Astrocyte (in vitro differentiated cells and primary cell): ENCODE results near the gene PAPOLB. TPM values are rescaled to one million over a fixed set of nuclear protein-coding genes. Genes with fewer than 3 reads are reported as not detected.

Source experiments
- DNase-seq: peaks from one replicate; pipeline ENCODE4 v3.0.0-alpha.2; 2010; ENCODE audit warnings: low read depth
- FAIRE-seq: peaks from 2 replicates; lab custom pipeline; 2011; peaks lifted over from hg19 to GRCh38; lab: Jason Lieb, UNC
- H2AFZ ChIP-seq: 2 replicates; pipeline ENCODE4 v1.6.0; 2012; ENCODE audit warnings: low read depth, low read length, inconsistent platforms
- H3K27ac ChIP-seq: 2 replicates; pipeline ENCODE4 v1.5.1; 2011; ENCODE audit warnings: low read depth, low read length, inconsistent platforms
- H3K27me3 ChIP-seq: 2 replicates; pipeline ENCODE4 v1.6.0; 2011; ENCODE audit warnings: low read length, inconsistent platforms; ENCODE audit not compliant: insufficient read depth
- H3K36me3 ChIP-seq: 2 replicates; pipeline ENCODE4 v1.5.1; 2011; ENCODE audit warnings: low read length, inconsistent platforms; ENCODE audit not compliant: insufficient read depth
- H3K4me1 ChIP-seq: 2 replicates; pipeline ENCODE4 v1.5.1; 2011; ENCODE audit warnings: low read length, inconsistent platforms; ENCODE audit not compliant: insufficient read depth
- H3K4me2 ChIP-seq: 2 replicates; pipeline ENCODE4 v1.6.0; 2012; ENCODE audit warnings: low read length, inconsistent platforms
- H3K4me3 ChIP-seq: 2 replicates; pipeline ENCODE4 v1.5.1; 2011; ENCODE audit warnings: low read depth, mild to moderate bottlenecking, low read length, inconsistent platforms; ENCODE audit not compliant: insufficient read depth
- H3K79me2 ChIP-seq: 2 replicates; pipeline ENCODE4 v1.6.0; 2012; ENCODE audit warnings: mild to moderate bottlenecking, low read length, inconsistent platforms; ENCODE audit not compliant: insufficient read depth
- H3K9ac ChIP-seq: 2 replicates; pipeline ENCODE4 v1.6.0; 2012; ENCODE audit warnings: mild to moderate bottlenecking, low read length, inconsistent platforms
- H3K9me3 ChIP-seq: 2 replicates; pipeline ENCODE4 v1.5.1; 2012; ENCODE audit warnings: low read depth, mild to moderate bottlenecking, low read length, inconsistent platforms; ENCODE audit not compliant: insufficient read depth
- H4K20me1 ChIP-seq: 2 replicates; pipeline ENCODE4 v1.6.0; 2012; ENCODE audit warnings: low read length, inconsistent platforms; ENCODE audit not compliant: insufficient read depth
- H3K27ac Mint-ChIP-seq: one replicate; pipeline ENCODE4 v1.8.0; 2021; ENCODE audit warnings: mild to moderate bottlenecking, mixed read lengths; ENCODE audit not compliant: unreplicated experiment
- H3K27me3 Mint-ChIP-seq: one replicate; pipeline ENCODE4 v1.8.0; 2021; ENCODE audit warnings: low read depth, mixed read lengths; ENCODE audit not compliant: unreplicated experiment
- H3K36me3 Mint-ChIP-seq: one replicate; pipeline ENCODE4 v1.8.0; 2021; ENCODE audit warnings: low read depth, mixed read lengths; ENCODE audit not compliant: unreplicated experiment
- H3K4me1 Mint-ChIP-seq: one replicate; pipeline ENCODE4 v1.8.0; 2021; ENCODE audit warnings: low read depth, mixed read lengths; ENCODE audit not compliant: unreplicated experiment
- H3K4me3 Mint-ChIP-seq: one replicate; pipeline ENCODE4 v1.8.0; 2021; ENCODE audit warnings: mild to moderate bottlenecking, moderate library complexity, mixed read lengths; ENCODE audit not compliant: unreplicated experiment
- H3K9me3 Mint-ChIP-seq: one replicate; pipeline ENCODE4 v1.8.0; 2021; ENCODE audit warnings: mild to moderate bottlenecking, mixed read lengths; ENCODE audit not compliant: unreplicated experiment
- CTCF ChIP-seq: IDR thresholded peaks from 2 replicates; pipeline ENCODE4 v1.5.1; 2011; ENCODE audit warnings: low read depth, mild to moderate bottlenecking, inconsistent platforms, low read length, moderate library complexity; ENCODE audit not compliant: insufficient read depth
- EZH2 ChIP-seq: IDR thresholded peaks from 2 replicates; pipeline ENCODE4 v1.6.1; 2012; ENCODE audit warnings: mild to moderate bottlenecking, low read length, inconsistent platforms; ENCODE audit not compliant: insufficient read depth
- total RNA-seq: library from RNA; stranded (reverse); gene quantifications from 2 replicates; pipeline ENCODE4 v1.2.1, GENCODE V29; 2021

Gene PAPOLB
- total RNA-seq, 1 donor from 2014 or later = not detected

- TF ChIP-seq EZH2 (no peak), CTCF (no peak)
- Mint-ChIP-seq H3K4me3 (no peak overlapping the region), H3K36me3 (no peaks in the 10 kb centered on the region), H3K27me3 (peaks cover 32% of the 10 kb centered on the region), H3K4me1 (no peaks in the 10 kb centered on the region), H3K27ac (no peak overlapping the region), H3K9me3 (no peaks in the 10 kb centered on the region)
- Histone ChIP-seq H3K36me3 (no peaks in the 10 kb centered on the region), H3K4me2 (no peak overlapping the region), H3K27me3 (no peaks in the 10 kb centered on the region), H3K4me3 (no peak overlapping the region), H3K4me1 (no peaks in the 10 kb centered on the region), H3K9ac (no peak overlapping the region), H4K20me1 (no peaks in the 10 kb centered on the region), H3K79me2 (no peaks in the 10 kb centered on the region), H2AFZ (no peak overlapping the region), H3K9me3 (no peaks in the 10 kb centered on the region), H3K27ac (no peak overlapping the region)
- FAIRE-seq (no peak), DNase-seq (no peak)
Measured at GRCh38 chr7:4820967-4821471, 40.8 kb downstream of the PAPOLB start.

GRCh38 chr7:4820405-4820966 is 41.3 kb downstream of the PAPOLB start:
- H3K27me3 Mint-ChIP-seq = peaks cover 32% of the 10 kb centered on the region
- H3K4me3 ChIP-seq = no peak overlapping the region

More at GRCh38 chr7:4820405-4820966, 41.3 kb downstream of the PAPOLB start:
- Histone ChIP-seq H3K4me2 (no peak overlapping the region), H3K79me2 (no peaks in the 10 kb centered on the region), H3K9me3 (no peaks in the 10 kb centered on the region), H4K20me1 (no peaks in the 10 kb centered on the region), H3K27ac (no peak overlapping the region), H2AFZ (no peak overlapping the region), H3K27me3 (no peaks in the 10 kb centered on the region), H3K9ac (no peak overlapping the region), H3K36me3 (no peaks in the 10 kb centered on the region), H3K4me1 (no peaks in the 10 kb centered on the region)
- no peak for DNase-seq
- Mint-ChIP-seq H3K36me3 (no peaks in the 10 kb centered on the region), H3K4me3 (no peak overlapping the region), H3K27ac (no peak overlapping the region), H3K9me3 (no peaks in the 10 kb centered on the region), H3K4me1 (no peaks in the 10 kb centered on the region)
- FAIRE-seq = no peak
- no peak for TF ChIP-seq EZH2
- no peak for TF ChIP-seq CTCF
